ENCODE measurements around the gene CRB1. TPM values are rescaled to one million over a fixed set of nuclear protein-coding genes. Genes with fewer than 3 reads are reported as not detected.

The CRB1 gene
- total and polyA plus RNA-seq, 9 of the 15 experiments (the other 6 are each of a cell fraction or from before 2014, with no cell fraction given): 0.04 to 0.10 TPM; not detected in 7

- no peak overlapping the region for H2AFZ ChIP-seq (ENCODE audit: low read depth, low read length)
- no peak overlapping the region for H3K27ac ChIP-seq (ENCODE audit: extremely low read depth, low read depth, low read length)
- intact Hi-C loops (cut with micrococcal nuclease): no loop called here
- no peak overlapping the region for H3K4me2 ChIP-seq (ENCODE audit: insufficient read depth, low read length)
- ATAC-seq (no peak), FAIRE-seq (no peak), DNase-seq (ENCODE audit: extremely low read depth in 1 of 4, low spot score in 3 of 4) (no peak)
- no peaks in the 10 kb centered on the region for H3K9me1 ChIP-seq (ENCODE audit: control insufficient read depth, insufficient read depth, low read length)
- no peaks in the 10 kb centered on the region for H3K36me3 ChIP-seq (ENCODE audit: control insufficient read depth, insufficient read depth, low read length)
- TF ChIP-seq ARID3B (CRISPR knock-in tag; IDR thresholded peaks at IDR 0.05; ENCODE audit: borderline replicate concordance): no peak
- TF ChIP-seq RFX7 (CRISPR knock-in tag; IDR thresholded peaks at IDR 0.05): no peak
- no peak for TF ChIP-seq ZNF124 (CRISPR knock-in tag; IDR thresholded peaks at IDR 0.05)
- TF ChIP-seq BRD9 (IDR thresholded peaks at IDR 0.05; ENCODE audit: low read depth, partially characterized antibody): no peak
- no peak for TF ChIP-seq ZKSCAN8 (CRISPR knock-in tag; IDR thresholded peaks at IDR 0.05)
- no peak for TF ChIP-seq PPARD (CRISPR knock-in tag; IDR thresholded peaks at IDR 0.05)
- TF ChIP-seq SNRNP70 (optimal IDR thresholded peaks at IDR 0.05; ENCODE audit: low read depth, low read length): no peak
- no peak for TF ChIP-seq ZNF57 (CRISPR knock-in tag; IDR thresholded peaks at IDR 0.05)
- TF ChIP-seq TGIF2 (CRISPR knock-in tag; IDR thresholded peaks at IDR 0.05): no peak
- no peak for TF ChIP-seq CBX2 (IDR thresholded peaks at IDR 0.05; ENCODE audit: insufficient read depth, low read length, poor library complexity, severe bottlenecking)
- no peak for TF ChIP-seq SREBF1 (IDR thresholded peaks at IDR 0.05; ENCODE audit: borderline replicate concordance, low read depth, low read length)
- TF ChIP-seq STAG1 (CRISPR knock-in tag; IDR thresholded peaks at IDR 0.05; ENCODE audit: borderline replicate concordance): no peak
- no peak for TF ChIP-seq ZNF696 (CRISPR knock-in tag; conservative IDR thresholded peaks at IDR 0.05)
- TF ChIP-seq SLC30A9 (CRISPR knock-in tag; IDR thresholded peaks at IDR 0.05): no peak
- no peak for TF ChIP-seq CCNT2 (IDR thresholded peaks at IDR 0.05; ENCODE audit: borderline replicate concordance, extremely low read depth, insufficient read length, low read depth, low read length)
- TF ChIP-seq CEBPB (tag; IDR thresholded peaks at IDR 0.05): no peak
- TF ChIP-seq GABPB2 (CRISPR knock-in tag; conservative IDR thresholded peaks at IDR 0.05): no peak
- peaks cover 0 to 5% of the 10 kb centered on the region in 2 experiments; a peak in 4 of 5 replicates for H3K27me3 ChIP-seq (ENCODE audit: control insufficient read depth in 2 of 2, insufficient read depth in 2 of 2, low read length in 2 of 2)
- no peaks in the 10 kb centered on the region for H4K20me1 ChIP-seq (replicated peaks; ENCODE audit: control insufficient read depth, insufficient read depth, low read length)
- 19% methylated on average over 1 of the region's 1 CpG for WGBS (ENCODE audit: insufficient coverage, low coverage, missing lambda C conversion rate)
- no peaks in the 10 kb centered on the region for H3K4me1 ChIP-seq (replicated peaks in 1 of 2; ENCODE audit: control insufficient read depth in 2 of 2, insufficient read depth in 2 of 2, low read length in 2 of 2)
- no peaks in the 10 kb centered on the region for H3K9me3 ChIP-seq (replicated peaks; ENCODE audit: control insufficient read depth, insufficient read depth, low read depth, low read length)
- H3K79me2 ChIP-seq (ENCODE audit: control insufficient read depth, insufficient read depth, low read length): no peaks in the 10 kb centered on the region
- POLR2A ChIA-PET: interaction anchor here (0.6 kb wide), 1 partner anchor 128 kb away, joined by 3 read pairs; no protein-coding TSS in a partner anchor
- no peak overlapping the region for H3K9ac ChIP-seq (ENCODE audit: insufficient read depth in 1 of 2, low read depth in 2 of 2, low read length in 2 of 2)
- no TSS peak for BruUV-seq (replicated peaks)
- no peak overlapping the region for H3K4me3 ChIP-seq
- CTCF ChIA-PET (ENCODE audit: low intra/inter-chr PET ratio): no interaction called here
- in situ Hi-C loops (cut with MboI): no loop called here
These were observed 185.5 kb downstream of the CRB1 start for GRCh38 chr1:197453376-197454058.
